GM12892 (cell line): Measurements from ENCODE around the gene KCNT1.

Experiments used
- POLR2A ChIP-seq: IDR thresholded peaks from 2 replicates; pipeline ENCODE4 v1.6.1; 2011; ENCODE audit warnings: low read depth, low read length, control low read depth
- POLR2AphosphoS5 ChIP-seq: IDR thresholded peaks from 2 replicates; pipeline ENCODE4 v1.6.1; 2011; ENCODE audit warnings: low read depth, low read length, control low read depth

DNA sequence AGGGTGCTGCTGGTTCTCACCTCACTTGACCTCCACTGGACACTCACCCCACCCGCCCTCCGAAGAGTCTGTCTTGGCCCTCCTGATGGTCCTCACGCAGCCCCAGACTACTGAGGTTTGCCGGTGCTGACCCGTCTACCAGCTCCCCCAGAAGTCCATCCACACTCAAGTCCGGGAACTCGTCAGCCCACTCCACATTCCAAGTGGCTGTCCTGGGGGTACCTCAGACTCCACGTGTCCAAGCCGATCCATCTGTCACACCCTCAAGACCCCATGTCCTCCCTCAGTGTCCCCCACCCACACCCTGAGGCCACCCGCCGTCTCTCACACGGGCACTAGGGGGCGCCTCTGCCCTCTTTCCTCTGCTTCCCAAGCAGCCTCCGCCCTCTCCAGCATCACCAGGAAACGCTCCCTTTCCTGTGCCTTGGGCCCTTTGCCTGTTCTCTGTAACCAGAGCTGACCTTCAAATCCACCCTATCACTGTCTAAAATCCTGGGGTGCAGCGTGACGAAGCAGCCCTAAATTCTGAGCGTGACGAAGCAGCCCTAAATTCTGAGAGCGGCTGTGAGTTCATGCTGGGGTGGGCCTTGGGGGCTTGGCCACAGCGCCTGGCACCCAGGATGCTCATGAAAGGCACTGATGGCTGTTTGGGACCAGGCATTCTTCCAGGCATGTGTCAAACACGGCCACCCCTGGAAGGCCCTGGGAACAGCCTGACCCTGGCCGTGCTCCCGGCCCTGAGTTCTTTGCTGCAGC, 95.7 kb downstream of the KCNT1 start:
- TF ChIP-seq POLR2A (no peak), POLR2AphosphoS5 (no peak)
